AG09309 (cell line): ENCODE results near the gene VWC2.

Experiments used
- DNase-seq: peaks from one replicate; pipeline ENCODE4 v3.0.0-alpha.2; 2010; ENCODE audit warnings: low read depth
- H3K4me3 ChIP-seq: 2 replicates; pipeline ENCODE4 v1.5.1; 2011; ENCODE audit warnings: mild to moderate bottlenecking, low read depth, low read length, moderate library complexity; ENCODE audit not compliant: control insufficient read depth
- CTCF ChIP-seq: IDR thresholded peaks from 2 replicates; pipeline ENCODE4 v1.5.1; 2011; ENCODE audit warnings: mild to moderate bottlenecking, low read depth, low read length, inconsistent platforms; ENCODE audit not compliant: insufficient read depth, control insufficient read depth; ENCODE audit errors: missing control alignments

VWC2 gene

DNA sequence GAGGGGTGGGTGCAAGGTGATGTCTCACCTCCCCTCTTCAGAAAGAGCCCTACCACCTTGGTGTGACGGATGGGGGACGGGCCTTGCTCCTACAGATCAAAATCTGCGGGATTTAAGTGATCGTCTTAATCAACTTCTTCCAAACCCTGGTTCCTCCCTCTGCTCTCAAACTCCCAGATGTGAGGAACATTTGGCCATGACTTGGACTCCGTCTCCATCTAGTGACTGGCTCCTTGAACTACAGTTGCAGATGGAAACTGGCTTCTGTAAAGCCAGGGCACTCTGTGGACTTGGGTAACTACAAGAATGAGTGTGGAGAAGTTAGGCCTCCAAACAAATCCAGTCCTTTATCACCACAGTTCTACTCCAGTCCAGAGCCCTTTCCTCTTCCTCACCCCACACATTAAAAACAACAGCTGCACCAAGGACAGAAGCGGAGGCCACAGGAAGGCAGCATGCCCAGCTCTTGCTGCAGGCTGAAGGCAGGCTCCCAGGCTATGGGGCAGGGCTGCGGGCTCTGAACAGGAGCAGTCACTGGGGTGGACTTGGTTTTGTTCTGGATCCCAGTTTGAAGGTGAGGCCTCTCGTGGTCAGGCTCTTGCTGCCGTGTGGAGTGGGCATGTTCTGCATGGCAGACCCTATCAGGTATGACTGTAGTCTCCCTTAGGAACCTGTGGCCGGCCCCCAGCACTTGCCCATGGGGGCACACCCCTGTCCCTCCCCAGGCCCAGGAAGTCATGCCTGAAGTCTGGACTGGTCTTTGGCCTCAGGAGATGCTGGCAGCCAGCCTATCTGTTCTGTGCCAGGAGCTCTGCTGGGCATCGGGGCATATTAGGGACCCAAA is 79.4 kb downstream of the VWC2 start:
- DNase-seq: peak; percentile 8
- peak; percentile 51 for TF ChIP-seq CTCF
- H3K4me3 ChIP-seq: no peak overlapping the region

GRCh38 chr7:49855281-49855980 is 82.0 kb downstream of the VWC2 start:
- no peak overlapping the region for H3K4me3 ChIP-seq
- no peak for DNase-seq
- no peak for TF ChIP-seq CTCF

DNA sequence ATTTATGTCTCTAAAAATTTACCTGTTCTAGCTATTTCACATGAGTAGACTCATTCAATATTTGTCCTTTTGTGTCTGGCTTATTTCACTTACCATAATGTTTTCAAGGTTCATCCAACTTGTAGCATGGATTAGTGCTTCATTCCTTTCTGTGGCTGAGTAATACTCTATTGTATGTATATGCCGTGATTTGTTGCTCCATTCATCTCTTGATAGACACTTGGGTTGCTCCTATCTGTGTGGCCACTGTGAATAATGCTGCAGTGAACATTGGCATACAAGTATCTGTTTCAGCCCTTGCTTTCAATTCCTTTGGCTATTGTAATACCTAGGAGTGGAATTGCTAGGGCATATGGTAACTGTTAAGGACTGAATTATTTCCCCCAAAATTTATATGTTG is 86.9 kb downstream of the VWC2 start:
- TF ChIP-seq CTCF: no peak
- no peak for DNase-seq
- no peak overlapping the region for H3K4me3 ChIP-seq

GRCh38 chr7:49866076-49866735 is 92.8 kb downstream of the VWC2 start:
- no peak for DNase-seq
- H3K4me3 ChIP-seq: no peak overlapping the region
- no peak for TF ChIP-seq CTCF

DNA sequence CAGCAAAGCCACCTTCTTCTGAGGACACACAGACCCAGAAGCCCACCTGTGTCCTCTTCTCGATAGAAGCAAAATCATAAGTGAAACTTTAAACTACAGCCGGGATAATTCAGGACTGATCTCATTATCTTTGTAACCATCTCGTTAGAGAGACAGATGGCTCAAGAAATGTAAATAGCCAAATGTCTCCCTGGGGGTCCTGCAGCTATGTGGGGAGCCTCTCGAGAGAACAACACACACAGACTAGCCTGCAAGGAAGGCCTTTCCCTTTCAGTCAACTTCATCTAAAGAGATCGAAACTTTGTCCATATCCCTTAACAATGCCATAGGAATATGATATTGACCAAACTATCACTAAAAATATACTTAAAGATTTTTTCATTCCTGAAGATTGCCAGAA is 93.5 kb downstream of the VWC2 start:
- no peak overlapping the region for H3K4me3 ChIP-seq
- DNase-seq: no peak
- TF ChIP-seq CTCF: no peak

GRCh38 chr7:49873420-49873819 is 100.0 kb downstream of the VWC2 start:
- no peak overlapping the region for H3K4me3 ChIP-seq
- DNase-seq: no peak
- TF ChIP-seq CTCF: no peak
